ENCODE data around the gene SPTBN2. TPM values are rescaled to one million over a fixed set of nuclear protein-coding genes. Genes with fewer than 3 reads are reported as not detected.

SPTBN2 gene
- total and polyA plus RNA-seq, 2 donors (not counting 3 experiments of a cell fraction or from before 2014, with no cell fraction given) = 3.8 to 19.8 TPM

GRCh38 chr11:66684635-66685034 is 44.4 kb downstream of the SPTBN2 start:
- ChIA-PET CTCF (no interaction called here), POLR2A (no interaction called here)

DNA sequence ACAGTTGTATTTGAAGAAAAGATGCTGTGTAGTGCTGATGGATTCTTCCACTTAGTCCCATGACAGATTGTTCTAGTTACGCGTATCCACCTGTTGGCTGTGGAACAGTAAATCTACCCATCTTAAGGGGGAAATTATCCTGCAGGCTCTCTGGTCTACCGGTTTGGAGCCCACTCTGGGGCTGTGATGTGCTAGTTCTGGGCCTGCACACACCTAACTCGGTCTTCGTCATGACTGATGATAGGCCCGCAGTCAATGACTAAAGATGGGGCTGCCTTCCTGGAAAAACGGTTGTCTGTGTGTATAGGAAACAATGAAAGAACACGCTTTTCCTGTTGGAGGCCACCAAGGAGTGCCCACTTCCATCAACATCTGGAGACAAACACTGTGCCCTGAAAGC is 45.1 kb downstream of the SPTBN2 start:
- no peaks in the 10 kb centered on the region for H3K9me3 ChIP-seq (replicated peaks; ENCODE audit: control insufficient read depth, insufficient read depth, low read length)
- DNase-seq (ENCODE audit: low read depth, low spot score) = no peak
- BruUV-seq (replicated peaks) = no TSS peak
- dilution Hi-C loops (cut with MboI; ENCODE audit: extremely low pct_ligation_motif_present, low sequenced_read_pairs) (no loop called here), intact Hi-C loops (cut with micrococcal nuclease) (no loop called here)
- no peaks in the 10 kb centered on the region for H3K27me3 ChIP-seq (ENCODE audit: control insufficient read depth in 2 of 2, insufficient read depth in 2 of 2, low read length in 2 of 2)
- H3K9ac ChIP-seq (replicated peaks; ENCODE audit: extremely low read depth, insufficient read depth, low read length) = no peak overlapping the region
- H3K36me3 ChIP-seq (ENCODE audit: control insufficient read depth in 2 of 2, extremely low read depth in 1 of 2, insufficient read depth in 2 of 2, low read length in 2 of 2) = no peaks in the 10 kb centered on the region
- H3K27ac ChIP-seq (ENCODE audit: insufficient read depth, low read depth, low read length) = no peak overlapping the region
- H2AFZ ChIP-seq (ENCODE audit: low read depth, low read length) = no peak overlapping the region
- no peak overlapping the region for H3K4me2 ChIP-seq (ENCODE audit: insufficient read depth, low read length)
- FAIRE-seq = no peak
- POLR2A ChIA-PET = no interaction called here
- no peak overlapping the region for H3K4me3 ChIP-seq (replicated peaks in 1 of 3; ENCODE audit: insufficient read depth in 1 of 3, low read depth in 1 of 3, low read length in 3 of 3)
- H3K79me2 ChIP-seq (ENCODE audit: control insufficient read depth, insufficient read depth, low read length) = no peaks in the 10 kb centered on the region
- H3K4me1 ChIP-seq (ENCODE audit: control insufficient read depth, extremely low read depth, insufficient read depth, low read length) = no peaks in the 10 kb centered on the region
- H3K9me1 ChIP-seq (replicated peaks; ENCODE audit: control insufficient read depth, extremely low read depth, insufficient read depth, low read length) = no peaks in the 10 kb centered on the region
- CTCF ChIA-PET = no interaction called here
- TF ChIP-seq GATA2 (IDR thresholded peaks at IDR 0.05; ENCODE audit: insufficient read depth, insufficient read length, low read depth, low read length) = no peak
- TF ChIP-seq JUN (IDR thresholded peaks at IDR 0.05; ENCODE audit: borderline replicate concordance, insufficient read depth, insufficient read length, low read depth) = no peak
- no peak for TF ChIP-seq POLR2AphosphoS5 (IDR thresholded peaks at IDR 0.05; ENCODE audit: insufficient read depth, low read depth, low read length)
- TF ChIP-seq MYC (IDR thresholded peaks at IDR 0.05; ENCODE audit: low read depth, low read length) = no peak
- no peak for TF ChIP-seq POLR2A (IDR thresholded peaks at IDR 0.05; ENCODE audit: low read depth, low read length)
- no peaks in the 10 kb centered on the region for H4K20me1 ChIP-seq (replicated peaks; ENCODE audit: control insufficient read depth, extremely low read depth, insufficient read depth, low read length)

More at GRCh38 chr11:66684635-66685034, 44.4 kb downstream of the SPTBN2 start:
- Histone ChIP-seq H3K27ac (ENCODE audit: insufficient read depth, low read depth, low read length) (no peak overlapping the region), H3K36me3 (ENCODE audit: control insufficient read depth in 2 of 2, extremely low read depth in 1 of 2, insufficient read depth in 2 of 2, low read length in 2 of 2) (no peaks in the 10 kb centered on the region), H3K9ac (replicated peaks; ENCODE audit: extremely low read depth, insufficient read depth, low read length) (no peak overlapping the region), H3K4me2 (ENCODE audit: insufficient read depth, low read length) (no peak overlapping the region), H2AFZ (ENCODE audit: low read depth, low read length) (no peak overlapping the region), H3K4me1 (ENCODE audit: control insufficient read depth, extremely low read depth, insufficient read depth, low read length) (no peaks in the 10 kb centered on the region), H3K9me1 (replicated peaks; ENCODE audit: control insufficient read depth, extremely low read depth, insufficient read depth, low read length) (no peaks in the 10 kb centered on the region), H4K20me1 (replicated peaks; ENCODE audit: control insufficient read depth, extremely low read depth, insufficient read depth, low read length) (no peaks in the 10 kb centered on the region), H3K79me2 (ENCODE audit: control insufficient read depth, insufficient read depth, low read length) (no peaks in the 10 kb centered on the region), H3K9me3 (replicated peaks; ENCODE audit: control insufficient read depth, insufficient read depth, low read length) (no peaks in the 10 kb centered on the region), H3K4me3 (replicated peaks in 1 of 3; ENCODE audit: insufficient read depth in 1 of 3, low read depth in 1 of 3, low read length in 3 of 3) (no peak overlapping the region), H3K27me3 (ENCODE audit: control insufficient read depth in 2 of 2, insufficient read depth in 2 of 2, low read length in 2 of 2) (no peaks in the 10 kb centered on the region)
- dilution Hi-C loops (cut with MboI; ENCODE audit: extremely low pct_ligation_motif_present, low sequenced_read_pairs) = no loop called here
- intact Hi-C loops (cut with micrococcal nuclease) = no loop called here
- TF ChIP-seq MAX (IDR thresholded peaks at IDR 0.05; ENCODE audit: insufficient read depth, insufficient read length) (no peak), JUN (IDR thresholded peaks at IDR 0.05; ENCODE audit: borderline replicate concordance, insufficient read depth, insufficient read length, low read depth) (no peak)
- DNase-seq (ENCODE audit: low read depth, low spot score) (no peak), FAIRE-seq (no peak)
- BruUV-seq (replicated peaks) = no TSS peak

Data from endothelial cell of umbilical vein (primary cell).